NCI-H526 (cell line): ENCODE measurements around the gene NDUFS8.
"Not testable (repeated sequence)": the region's sequence is repeated elsewhere in the genome, so short reads cannot be mapped to it uniquely, and the experiment has no call there.

Source experiments
- DNase-seq, 2 experiments: peaks; one replicate each; lab custom pipeline; 2025; lab: John Stamatoyannopoulos, UW

NDUFS8 gene

GRCh38 chr11:68030318-68031143 lies at the start of gene NDUFS8:
NDUFS8 (plus strand) TSS chr11:68030681; CDS start chr11:68032152, 1,471 bp downstream.
- DNase-seq = peak; percentile 100

- not testable (repeated sequence) for DNase-seq
Observed at GRCh38 chr11:67981226-67981625, 49.3 kb upstream of the NDUFS8 start.

GRCh38 chr11:67982255-67982857 lies 48.1 kb upstream of the NDUFS8 start:
- DNase-seq = not testable (repeated sequence)

DNA sequence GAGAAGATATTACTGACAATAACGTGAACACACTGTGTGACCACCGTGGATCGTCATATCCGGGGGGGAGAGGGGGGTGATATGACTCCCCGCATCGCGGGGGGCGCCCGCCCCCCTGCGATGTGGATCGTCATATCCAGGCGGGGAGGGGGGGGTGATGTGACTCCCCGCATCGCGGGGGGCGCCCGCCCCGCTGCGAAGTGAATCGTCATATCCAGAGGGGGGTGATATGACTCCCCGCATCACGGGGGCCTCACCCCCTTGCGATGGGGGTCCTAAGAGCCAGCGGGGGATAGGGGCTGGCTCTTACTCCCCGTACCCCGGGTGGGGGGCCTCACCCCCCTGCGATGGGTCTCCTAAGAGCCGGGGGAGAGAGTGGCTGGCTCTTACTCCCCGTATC lies 46.5 kb upstream of the NDUFS8 start:
- DNase-seq = no peak

GRCh38 chr11:67985302-67985701 lies 45.2 kb upstream of the NDUFS8 start:
- DNase-seq = not testable (repeated sequence)

- DNase-seq = not testable (repeated sequence)
Observed at GRCh38 chr11:67990546-67991346, 39.7 kb upstream of the NDUFS8 start.

- DNase-seq = not testable (repeated sequence)
Observed at GRCh38 chr11:67991347-67992121, 38.9 kb upstream of the NDUFS8 start.

GRCh38 chr11:67993821-67994220 lies 36.7 kb upstream of the NDUFS8 start:
- DNase-seq = peak; percentile 37 to 85

GRCh38 chr11:67994387-67994786 lies 36.1 kb upstream of the NDUFS8 start:
- DNase-seq = not testable (repeated sequence)

DNA sequence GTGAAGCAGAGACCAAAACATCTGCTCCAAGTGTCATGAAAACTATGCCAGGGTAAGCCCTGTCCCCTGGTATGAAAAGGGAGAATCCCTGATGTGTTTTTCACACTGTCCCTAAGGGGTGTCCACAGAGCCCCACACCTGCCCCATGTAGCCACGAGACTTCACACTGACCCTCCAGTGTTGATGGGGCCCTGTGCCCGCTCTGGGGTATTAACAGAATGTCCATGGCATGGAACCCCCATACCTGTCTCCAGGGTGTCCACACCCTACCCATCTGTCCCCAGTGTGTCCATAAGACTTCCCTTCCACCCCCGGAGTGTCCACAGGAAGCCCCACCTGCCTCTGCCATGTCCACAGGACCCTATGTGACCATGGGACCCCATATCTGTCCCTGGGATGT lies 35.4 kb upstream of the NDUFS8 start:
- DNase-seq = not testable (repeated sequence)

- DNase-seq = not testable (repeated sequence)
Observed at GRCh38 chr11:67995579-67995978, 34.9 kb upstream of the NDUFS8 start.

- no peak for DNase-seq
Observed at GRCh38 chr11:67996051-67996450, 34.4 kb upstream of the NDUFS8 start.

DNA sequence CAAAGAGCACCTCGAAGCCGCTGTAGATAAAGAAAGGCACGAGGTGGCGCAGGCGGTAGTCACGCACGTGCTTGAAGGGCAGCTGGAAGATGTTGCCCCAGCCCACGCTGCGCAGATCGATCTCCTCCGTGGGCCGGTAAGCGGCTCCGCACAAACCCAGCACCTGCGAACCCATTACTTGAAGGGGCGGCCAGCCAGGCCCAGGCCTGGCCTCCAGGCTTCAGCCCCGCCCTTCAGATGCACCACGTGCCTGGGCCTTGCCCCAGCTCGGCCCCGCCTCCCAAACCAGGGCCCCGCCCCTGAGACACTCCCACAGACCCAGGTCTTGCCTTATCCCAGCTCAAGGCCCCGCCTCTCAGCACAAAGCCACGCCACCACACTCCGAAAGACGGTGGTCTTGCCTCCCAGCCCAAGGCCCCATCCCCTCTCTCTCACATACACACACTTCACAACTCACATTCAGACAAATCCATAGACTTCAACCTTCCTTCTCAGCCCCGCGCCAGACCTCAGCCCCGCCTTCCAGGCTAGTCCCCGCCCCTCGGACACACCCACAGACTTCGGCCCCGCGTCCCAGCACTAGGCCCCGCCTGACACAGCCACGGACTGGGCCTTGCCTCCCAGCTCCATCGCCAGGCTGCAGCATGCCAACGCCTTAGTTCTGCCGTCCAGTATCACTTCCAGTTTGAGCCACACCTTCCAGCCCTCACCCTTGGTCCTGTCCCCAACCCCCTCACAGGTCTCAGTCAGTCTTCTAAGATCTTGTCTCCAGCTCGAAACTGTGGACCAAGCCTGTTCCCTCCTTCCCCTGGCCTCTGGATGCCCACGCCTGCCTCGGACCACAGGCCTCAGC lies 33.6 kb upstream of the NDUFS8 start:
- DNase-seq = peak; percentile 78 to 94

GRCh38 chr11:67997475-67997921 lies 33.0 kb upstream of the NDUFS8 start:
- no peak for DNase-seq

GRCh38 chr11:67998150-67999045 lies 32.1 kb upstream of the NDUFS8 start:
- no peak for DNase-seq

- no peak for DNase-seq
Observed at GRCh38 chr11:67999201-67999629, 31.3 kb upstream of the NDUFS8 start.

GRCh38 chr11:67999704-68000103 lies 30.8 kb upstream of the NDUFS8 start:
- no peak for DNase-seq

DNA sequence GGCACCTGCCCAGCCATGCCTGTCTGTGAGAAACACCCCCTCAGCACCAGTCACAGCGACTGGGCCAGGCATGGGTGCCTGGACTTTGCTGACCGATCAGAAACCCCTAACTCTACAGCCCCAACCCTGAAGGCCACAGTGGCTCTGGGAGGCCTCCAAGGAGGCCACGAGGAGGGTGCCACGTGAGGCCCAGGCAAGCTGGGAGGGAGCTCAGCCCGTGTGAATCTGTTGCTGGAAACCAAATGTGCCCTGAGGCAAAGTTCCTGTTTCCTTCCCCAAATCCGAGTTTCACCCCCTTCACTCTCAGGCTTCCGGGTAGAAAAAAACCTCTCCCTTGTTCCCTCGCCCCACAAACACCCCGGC lies 27.9 kb upstream of the NDUFS8 start:
- DNase-seq = no peak
